Fibroblast of lung (primary cell): ENCODE results near the gene SDK2. TPM values are rescaled to one million over a fixed set of nuclear protein-coding genes. Genes with fewer than 3 reads are reported as not detected.

Experiments used
- DNase-seq, 2 donors: peaks; one replicate each; pipeline versions ENCODE4 v3.0.0 to v3.0.0-alpha.2; 2010; ENCODE audit warnings: low read depth in 2 of 2
- H2AFZ ChIP-seq: 2 replicates; pipeline ENCODE4 v1.5.1; 2012; ENCODE audit warnings: low read length, control low read depth, inconsistent platforms
- H3K27ac ChIP-seq: 2 replicates; pipeline ENCODE4 v1.5.1; 2011; ENCODE audit warnings: low read length, control low read depth; ENCODE audit not compliant: insufficient read depth
- H3K27me3 ChIP-seq: 2 replicates; pipeline ENCODE4 v1.5.1; 2011; ENCODE audit warnings: mild to moderate bottlenecking, low read length; ENCODE audit not compliant: control insufficient read depth, insufficient read depth
- H3K36me3 ChIP-seq: 2 replicates; pipeline ENCODE4 v1.5.1; 2011; ENCODE audit warnings: low read length; ENCODE audit not compliant: control insufficient read depth, insufficient read depth
- H3K4me1 ChIP-seq: 2 replicates; pipeline ENCODE4 v1.5.1; 2011; ENCODE audit warnings: low read length; ENCODE audit not compliant: control insufficient read depth, insufficient read depth; ENCODE audit errors: extremely low read depth
- H3K4me2 ChIP-seq: 2 replicates; pipeline ENCODE4 v1.5.1; 2011; ENCODE audit warnings: low read length, control low read depth; ENCODE audit not compliant: insufficient read depth; ENCODE audit errors: extremely low read depth
- H3K4me3 ChIP-seq, 4 experiments: fragments of 200-600 bp in 1 of 4; sonication (generic) in 1 of 4; replicated peaks in 1 of 4; 2 replicates each; pipeline ENCODE4 v1.5.1; 2011 to 2016; ENCODE audit warnings: low read length in 4 of 4, low read depth in 3 of 4, mild to moderate bottlenecking in 3 of 4, control low read depth in 2 of 4, inconsistent platforms in 1 of 4, mixed read lengths in 1 of 4; ENCODE audit not compliant: insufficient read depth in 1 of 4; ENCODE audit errors: control extremely low read depth in 1 of 4
- H3K79me2 ChIP-seq: 2 replicates; pipeline ENCODE4 v1.5.1; 2012; ENCODE audit warnings: mild to moderate bottlenecking, low read length, inconsistent platforms; ENCODE audit not compliant: control insufficient read depth, insufficient read depth
- H3K9ac ChIP-seq: 2 replicates; pipeline ENCODE4 v1.5.1; 2011; ENCODE audit warnings: mild to moderate bottlenecking, low read length, control low read depth; ENCODE audit not compliant: insufficient read depth
- H3K9me3 ChIP-seq: 2 replicates; pipeline ENCODE4 v1.5.1; 2012; ENCODE audit warnings: low read depth, low read length; ENCODE audit not compliant: control insufficient read depth, insufficient read depth
- H4K20me1 ChIP-seq: 2 replicates; pipeline ENCODE4 v1.5.1; 2011; ENCODE audit warnings: low read length; ENCODE audit not compliant: control insufficient read depth, insufficient read depth; ENCODE audit errors: extremely low read depth
- EZH2 ChIP-seq: IDR thresholded peaks from 2 replicates; pipeline ENCODE4 v1.5.1; 2012; ENCODE audit warnings: low read length, control low read depth, mild to moderate bottlenecking; ENCODE audit errors: missing control alignments
- polyA plus RNA-seq, 2 donors: library from polyadenylated mRNA; depleted of rRNA in 1 of 2; stranded (reverse) in 1 of 2; unstranded in 1 of 2; fragments of >200 nt; gene quantifications; 2 replicates each; pipeline ENCODE4 v1.2.1, GENCODE V29; 2011 to 2012; ENCODE audit warnings: missing spikeins in 1 of 2
- total RNA-seq: library from RNA; depleted of rRNA; stranded (reverse); fragments of >200 nt; gene quantifications from 2 replicates; pipeline ENCODE4 v1.2.1, GENCODE V29; 2014
- TF ChIP-seq, protein P1 (sequence below), 2 donors: IDR thresholded peaks in 1 of 2; conservative IDR thresholded peaks in 1 of 2; 1 replicate in 1 of 2; 2 replicates in 1 of 2; pipeline ENCODE4 v1.5.1; 2011 to 2012; ENCODE audit warnings: low read length in 2 of 2, control low read depth in 1 of 2, inconsistent platforms in 1 of 2, low read depth in 1 of 2, mild to moderate bottlenecking in 1 of 2

SDK2 gene
- total and polyA plus RNA-seq, 2 donors (not counting 1 experiment from before 2014, with no cell fraction given) = under 0.01 to 0.01 TPM

DNA sequence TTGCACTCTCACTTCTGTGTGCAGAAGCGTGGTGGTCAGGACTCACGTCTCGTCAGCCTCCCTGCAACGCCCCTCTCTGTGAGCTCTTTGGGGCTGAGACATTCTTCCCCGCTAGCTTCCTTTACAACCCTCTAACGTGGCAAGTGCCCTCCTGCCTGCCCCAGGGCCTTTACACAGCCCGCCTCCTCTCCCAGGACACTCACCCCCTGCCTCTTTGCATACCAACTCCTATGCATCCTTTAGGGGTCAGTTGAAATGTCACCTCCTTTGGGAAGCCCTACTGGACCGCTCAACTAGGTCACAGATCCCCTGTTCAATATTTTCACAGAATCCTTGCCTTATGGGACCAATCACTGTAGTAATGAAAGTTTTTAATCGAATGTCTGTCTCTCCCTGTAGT lies 61.4 kb downstream of the SDK2 start:
- H3K36me3 ChIP-seq = no peaks in the 10 kb centered on the region
- H3K4me1 ChIP-seq = no peaks in the 10 kb centered on the region
- H3K4me2 ChIP-seq = no peak overlapping the region
- DNase-seq = no peak
- H3K4me3 ChIP-seq = no peak overlapping the region
- H3K9ac ChIP-seq = no peak overlapping the region
- no peak overlapping the region for H2AFZ ChIP-seq
- TF ChIP-seq, protein P1, sequence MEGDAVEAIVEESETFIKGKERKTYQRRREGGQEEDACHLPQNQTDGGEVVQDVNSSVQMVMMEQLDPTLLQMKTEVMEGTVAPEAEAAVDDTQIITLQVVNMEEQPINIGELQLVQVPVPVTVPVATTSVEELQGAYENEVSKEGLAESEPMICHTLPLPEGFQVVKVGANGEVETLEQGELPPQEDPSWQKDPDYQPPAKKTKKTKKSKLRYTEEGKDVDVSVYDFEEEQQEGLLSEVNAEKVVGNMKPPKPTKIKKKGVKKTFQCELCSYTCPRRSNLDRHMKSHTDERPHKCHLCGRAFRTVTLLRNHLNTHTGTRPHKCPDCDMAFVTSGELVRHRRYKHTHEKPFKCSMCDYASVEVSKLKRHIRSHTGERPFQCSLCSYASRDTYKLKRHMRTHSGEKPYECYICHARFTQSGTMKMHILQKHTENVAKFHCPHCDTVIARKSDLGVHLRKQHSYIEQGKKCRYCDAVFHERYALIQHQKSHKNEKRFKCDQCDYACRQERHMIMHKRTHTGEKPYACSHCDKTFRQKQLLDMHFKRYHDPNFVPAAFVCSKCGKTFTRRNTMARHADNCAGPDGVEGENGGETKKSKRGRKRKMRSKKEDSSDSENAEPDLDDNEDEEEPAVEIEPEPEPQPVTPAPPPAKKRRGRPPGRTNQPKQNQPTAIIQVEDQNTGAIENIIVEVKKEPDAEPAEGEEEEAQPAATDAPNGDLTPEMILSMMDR (conservative IDR thresholded peaks at IDR 0.05 in 1 of 2, IDR thresholded peaks at IDR 0.05 in 1 of 2; ENCODE audit: low read depth in 1 of 2, low read length in 2 of 2) = no peak
- no peak for TF ChIP-seq EZH2
- H3K79me2 ChIP-seq = no peaks in the 10 kb centered on the region
- H3K27me3 ChIP-seq = no peaks in the 10 kb centered on the region
- H3K9me3 ChIP-seq = no peaks in the 10 kb centered on the region
- H3K27ac ChIP-seq = no peak overlapping the region
- no peaks in the 10 kb centered on the region for H4K20me1 ChIP-seq

DNA sequence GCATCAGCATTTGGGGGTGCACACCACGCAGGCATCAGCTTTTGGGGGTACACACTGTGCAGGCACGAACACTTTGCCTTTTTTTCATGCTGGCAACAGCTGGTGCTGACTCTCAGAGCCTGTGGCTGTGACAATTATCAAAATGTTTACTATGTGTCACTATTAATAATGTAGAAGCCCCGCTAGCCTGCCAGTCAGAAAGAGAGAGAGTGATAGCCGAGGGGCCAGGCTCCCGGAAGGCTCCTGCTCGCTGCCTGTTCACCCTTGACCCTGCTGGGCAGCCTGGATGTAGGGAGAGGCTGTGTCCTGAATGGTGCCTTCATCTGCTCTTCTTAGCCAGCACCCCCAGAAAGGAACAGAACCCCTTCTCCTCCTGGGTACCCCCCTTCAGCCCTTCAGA lies 61.9 kb downstream of the SDK2 start:
- no peaks in the 10 kb centered on the region for H3K79me2 ChIP-seq
- DNase-seq = no peak
- H3K36me3 ChIP-seq = no peaks in the 10 kb centered on the region
- no peaks in the 10 kb centered on the region for H3K4me1 ChIP-seq
- H3K4me2 ChIP-seq = no peak overlapping the region
- no peak overlapping the region for H3K27ac ChIP-seq
- no peaks in the 10 kb centered on the region for H4K20me1 ChIP-seq
- no peak overlapping the region for H2AFZ ChIP-seq
- no peak for TF ChIP-seq EZH2
- TF ChIP-seq, protein P1 (conservative IDR thresholded peaks at IDR 0.05 in 1 of 2, IDR thresholded peaks at IDR 0.05 in 1 of 2; ENCODE audit: low read depth in 1 of 2, low read length in 2 of 2) = no peak
- H3K27me3 ChIP-seq = no peaks in the 10 kb centered on the region
- H3K4me3 ChIP-seq = no peak overlapping the region
- H3K9me3 ChIP-seq = no peaks in the 10 kb centered on the region
- H3K9ac ChIP-seq = no peak overlapping the region

DNA sequence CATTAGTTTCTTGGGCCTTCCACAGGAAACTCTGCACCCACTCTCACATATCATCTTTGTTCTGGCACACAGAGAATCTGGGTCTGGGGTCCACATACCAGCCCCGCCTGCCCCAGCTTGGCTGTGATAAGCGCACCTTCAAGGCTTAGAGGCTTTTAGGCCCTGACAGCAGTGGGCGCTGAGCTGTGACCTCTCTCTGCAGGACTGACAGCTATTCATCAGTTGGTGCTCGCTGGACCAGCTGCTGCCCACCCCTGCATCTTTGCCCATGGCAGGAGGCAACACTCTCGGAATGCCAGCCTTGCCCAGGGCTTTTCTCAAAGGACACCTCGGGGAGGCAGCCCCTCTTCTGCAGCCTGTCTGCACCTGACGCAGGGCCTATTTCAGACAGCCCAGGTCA lies 62.9 kb downstream of the SDK2 start:
- no peak overlapping the region for H3K4me3 ChIP-seq
- H2AFZ ChIP-seq = no peak overlapping the region
- no peaks in the 10 kb centered on the region for H3K79me2 ChIP-seq
- no peak overlapping the region for H3K4me2 ChIP-seq
- H3K9ac ChIP-seq = no peak overlapping the region
- no peaks in the 10 kb centered on the region for H4K20me1 ChIP-seq
- H3K36me3 ChIP-seq = no peaks in the 10 kb centered on the region
- H3K27ac ChIP-seq = no peak overlapping the region
- H3K27me3 ChIP-seq = no peaks in the 10 kb centered on the region
- DNase-seq = no peak
- H3K4me1 ChIP-seq = no peaks in the 10 kb centered on the region
- H3K9me3 ChIP-seq = no peaks in the 10 kb centered on the region
- TF ChIP-seq EZH2 = no peak
- TF ChIP-seq, protein P1 (conservative IDR thresholded peaks at IDR 0.05 in 1 of 2, IDR thresholded peaks at IDR 0.05 in 1 of 2; ENCODE audit: low read depth in 1 of 2, low read length in 2 of 2) = no peak
